Skeletal muscle satellite cell (primary cell): ENCODE measurements around the gene ARPC3. TPM values are rescaled to one million over a fixed set of nuclear protein-coding genes. Genes with fewer than 3 reads are reported as not detected.
"Not testable (repeated sequence)": the region's sequence is repeated elsewhere in the genome, so short reads cannot be mapped to it uniquely, and the experiment has no call there.

Experiments
- H3K27me3 ChIP-seq: 2 replicates; pipeline ENCODE4 v1.7.0; 2013; ENCODE audit warnings: low read length; ENCODE audit not compliant: control insufficient read depth, insufficient read depth
- H3K36me3 ChIP-seq: 2 replicates; pipeline ENCODE4 v1.7.0; 2013; ENCODE audit warnings: mild to moderate bottlenecking, control low read depth, low read length; ENCODE audit not compliant: insufficient read depth
- H3K4me1 ChIP-seq: 2 replicates; pipeline ENCODE4 v1.7.0; 2013; ENCODE audit warnings: low read length; ENCODE audit not compliant: control insufficient read depth, insufficient read depth
- H3K4me2 ChIP-seq: 2 replicates; pipeline ENCODE4 v1.7.0; 2013; ENCODE audit warnings: mild to moderate bottlenecking, low read length
- H3K4me3 ChIP-seq: 2 replicates; pipeline ENCODE4 v1.7.0; 2013; ENCODE audit warnings: low read length
- H3K9ac ChIP-seq: 2 replicates; pipeline ENCODE4 v1.7.0; 2013; ENCODE audit warnings: mild to moderate bottlenecking, low read depth, low read length, moderate library complexity
- H3K9me3 ChIP-seq: replicated peaks from 2 replicates; pipeline ENCODE4 v1.7.0; 2013; ENCODE audit warnings: mild to moderate bottlenecking, control low read depth, low read length
- small RNA-seq: library from RNA; depleted of rRNA; stranded (forward); fragments of <200 nt; gene quantifications from one replicate; pipeline ENCODE3, GENCODE V24; 2012

ARPC3 gene

DNA sequence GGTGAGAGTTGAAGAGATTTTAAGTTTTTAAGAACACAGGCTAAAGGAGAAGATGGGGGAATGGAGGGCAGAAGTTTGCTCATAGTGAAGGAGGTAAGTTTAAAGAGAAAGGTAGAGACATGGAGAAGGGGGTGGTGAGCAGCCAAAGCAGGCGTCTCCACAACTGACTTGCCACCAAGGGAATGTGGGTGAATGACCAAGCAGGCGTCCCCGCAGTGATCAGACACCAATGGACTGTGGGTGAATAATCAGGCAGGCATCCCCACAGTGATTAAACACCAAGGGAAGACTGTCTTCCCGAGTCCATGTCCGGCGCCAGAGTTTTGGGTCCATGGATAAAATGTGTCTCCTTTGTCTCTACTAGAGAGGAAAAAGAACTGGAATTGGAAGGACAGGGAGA is 40.1 kb downstream of the ARPC3 start:
- H3K4me2 ChIP-seq, H3K9me3 ChIP-seq, H3K4me1 ChIP-seq, H3K36me3 ChIP-seq, H3K27me3 ChIP-seq, H3K9ac ChIP-seq, H3K4me3 ChIP-seq: not testable (repeated sequence)

DNA sequence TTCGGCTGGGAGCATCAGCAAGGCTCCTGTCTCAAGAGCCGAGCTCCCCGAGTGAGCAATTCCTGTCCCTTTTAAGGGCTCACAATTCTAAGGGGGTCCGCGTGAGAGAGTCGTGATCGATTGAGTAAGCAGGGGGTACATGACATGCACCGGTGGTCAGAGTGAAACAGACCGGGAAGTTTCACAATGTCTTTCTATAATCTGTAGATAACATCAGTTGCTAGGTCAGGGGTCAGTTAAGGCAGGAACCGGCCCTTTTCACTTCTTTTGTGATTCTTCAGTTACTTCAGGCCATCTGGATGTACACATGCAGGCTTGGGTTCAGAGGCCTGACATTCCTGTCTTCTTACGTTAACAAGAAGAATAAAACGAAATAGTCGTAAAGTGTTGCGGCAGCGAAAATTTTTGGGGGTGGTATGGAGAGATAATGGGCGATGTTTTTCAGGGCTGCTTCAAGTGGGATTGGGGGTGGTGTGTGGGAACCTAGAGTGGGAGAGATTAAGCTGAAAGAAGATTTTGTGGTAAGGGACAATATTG is 44.9 kb downstream of the ARPC3 start:
- H3K9me3 ChIP-seq, H3K4me1 ChIP-seq: not testable (repeated sequence)

DNA sequence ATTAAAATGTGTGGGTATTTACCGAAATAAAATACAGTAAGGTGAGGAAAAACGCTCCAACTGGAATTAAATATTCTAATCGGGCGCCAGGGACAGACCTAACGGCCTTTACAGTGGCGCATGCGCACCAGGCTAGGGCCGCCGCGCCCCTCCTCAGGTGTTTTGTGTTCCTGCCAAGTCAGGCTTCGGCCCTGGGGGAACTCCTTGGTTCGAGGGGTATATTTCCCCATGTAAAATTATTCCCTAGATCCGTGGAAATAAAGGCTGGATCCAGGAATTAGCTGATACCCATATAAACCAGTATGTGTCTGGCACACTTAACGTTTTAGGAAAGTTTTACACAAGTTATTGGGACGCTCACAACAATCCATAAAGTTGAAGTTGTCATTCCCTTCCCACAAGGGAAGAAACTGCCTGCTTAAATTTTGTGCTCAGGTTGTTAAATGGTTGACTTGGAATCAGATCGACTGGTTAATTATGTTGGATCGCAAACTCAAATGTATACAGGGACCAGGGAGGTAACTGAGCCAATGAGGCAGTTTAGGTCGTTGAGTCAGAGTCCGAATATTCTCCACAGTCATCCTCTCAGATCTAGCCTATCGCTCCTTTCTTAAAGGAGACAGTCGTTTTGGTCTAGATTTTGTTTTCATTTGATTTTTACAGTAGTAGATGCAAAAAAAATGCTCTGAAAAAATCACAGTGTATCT is 46.0 kb downstream of the ARPC3 start:
- peak overlapping the region; percentile 97 for H3K4me3 ChIP-seq
- H3K9ac ChIP-seq = peak overlapping the region; percentile 98
- peaks cover 5% of the 10 kb centered on the region for H3K4me1 ChIP-seq
- peak overlapping the region; percentile 93 for H3K4me2 ChIP-seq
- H3K27me3 ChIP-seq = no peaks in the 10 kb centered on the region
- peaks cover 13% of the 10 kb centered on the region for H3K36me3 ChIP-seq
- H3K9me3 ChIP-seq = no peaks in the 10 kb centered on the region

More for the DNA sequence above, 44.9 kb downstream of the ARPC3 start:
- H3K4me3 ChIP-seq, H3K27me3 ChIP-seq, H3K9ac ChIP-seq, H3K4me2 ChIP-seq: not testable (repeated sequence)
- H3K36me3 ChIP-seq = peaks cover 11% of the 10 kb centered on the region

DNA sequence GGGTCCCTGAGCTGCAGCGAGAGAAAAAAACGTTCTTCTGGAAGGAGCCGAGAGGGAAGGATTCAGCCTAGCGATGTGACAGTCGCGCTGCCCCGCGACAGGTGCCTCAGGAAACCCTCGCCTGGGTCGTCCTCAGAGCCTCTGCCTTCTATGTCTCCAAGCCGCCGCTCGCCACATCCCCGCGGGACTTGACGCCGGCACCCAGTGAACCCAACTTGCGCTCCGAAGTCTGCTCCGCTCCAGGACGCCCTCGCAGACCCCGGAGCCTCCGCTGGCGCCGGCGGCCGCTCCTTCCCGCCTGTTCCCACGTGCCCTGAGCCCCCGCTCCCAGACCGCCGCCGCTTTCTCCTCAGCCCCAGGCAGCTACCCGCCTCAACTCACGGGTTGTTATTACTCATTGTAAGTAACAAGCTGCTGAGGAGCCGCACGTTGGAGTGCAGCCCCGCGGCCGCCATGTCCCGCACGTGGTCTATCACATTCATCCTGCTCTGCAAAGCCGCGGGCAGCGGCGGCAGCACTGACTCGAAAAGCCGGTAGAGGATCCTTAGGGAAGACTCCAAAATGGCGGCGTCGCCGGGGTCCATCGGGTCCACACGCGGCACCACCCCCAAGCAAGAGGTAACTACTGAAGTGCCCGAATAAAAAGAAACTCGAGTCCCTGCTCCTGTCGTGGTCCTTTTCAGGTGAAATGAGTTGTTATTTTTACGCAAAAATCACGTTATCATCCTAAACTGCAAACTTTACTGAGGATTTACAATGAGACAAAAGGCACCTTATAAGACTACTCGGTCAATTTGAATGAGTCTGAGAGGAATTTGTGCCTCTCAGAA is 46.8 kb downstream of the ARPC3 start, which contains the start of gene ANAPC7:
TSS of gene ANAPC7 (minus strand) at position 563 of the 830 bp plus-strand sequence. CDS start at position 482, 81 bp downstream.
- Histone ChIP-seq H3K4me3 (peak within 1 kb of the TSS; percentile 97), H3K9ac (peak within 1 kb of the TSS; percentile 98), H3K27me3 (no peaks in the 10 kb centered on the region), H3K4me1 (peaks cover 5% of the 10 kb centered on the region), H3K4me2 (peak within 1 kb of the TSS; percentile 93), H3K9me3 (no peaks in the 10 kb centered on the region), H3K36me3 (peaks cover 13% of the 10 kb centered on the region)

Small RNA genes within 50 kb of the gene (small RNA-seq; reads per million reads assigned to genes)
- not detected for gene RF00278
